ENCODE results near the gene TTC32. TPM values are rescaled to one million over a fixed set of nuclear protein-coding genes. Genes with fewer than 3 reads are reported as not detected.

The TTC32 gene
- total RNA-seq, 1 donor from 2014 or later: 27.9 TPM

GRCh38 chr2:19883486-19883885 is 18.3 kb downstream of the TTC32 start:
- H3K36me3 Mint-ChIP-seq: no peaks in the 10 kb centered on the region
- no peak overlapping the region for H2AFZ ChIP-seq (replicated peaks)
- H3K4me3 ChIP-seq: no peak overlapping the region
- H3K4me3 Mint-ChIP-seq: no peak overlapping the region
- no peaks in the 10 kb centered on the region for H4K20me1 ChIP-seq (ENCODE audit: low read depth)
- H3K79me2 ChIP-seq (ENCODE audit: low read depth): no peaks in the 10 kb centered on the region
- H3K27ac Mint-ChIP-seq: no peak overlapping the region
- TF ChIP-seq EZH2phosphoT487 (IDR thresholded peaks at IDR 0.05) (no peak), CTCF (IDR thresholded peaks at IDR 0.05) (no peak), EZH2 (IDR thresholded peaks at IDR 0.05) (no peak)
- peaks cover 4% of the 10 kb centered on the region for H3K4me1 Mint-ChIP-seq
- no peaks in the 10 kb centered on the region for H3K9me3 ChIP-seq (ENCODE audit: low read depth)
- H3K4me1 ChIP-seq: no peaks in the 10 kb centered on the region
- no peaks in the 10 kb centered on the region for H3F3A ChIP-seq (ENCODE audit: low read depth)
- H3K27me3 Mint-ChIP-seq (ENCODE audit: insufficient read depth, low read depth): peaks cover 11% of the 10 kb centered on the region
- H3K4me2 ChIP-seq: no peak overlapping the region
- H3K27ac ChIP-seq: no peak overlapping the region
- no peak for DNase-seq (ENCODE audit: low spot score)
- H3K36me3 ChIP-seq: no peaks in the 10 kb centered on the region
- H3K9ac ChIP-seq: no peak overlapping the region
- no peaks in the 10 kb centered on the region for H3K9me3 Mint-ChIP-seq
- no peaks in the 10 kb centered on the region for H3K27me3 ChIP-seq

GRCh38 chr2:19882286-19882685 is 19.5 kb downstream of the TTC32 start:
- Mint-ChIP-seq H3K9me3 (no peaks in the 10 kb centered on the region), H3K4me3 (no peak overlapping the region), H3K36me3 (no peaks in the 10 kb centered on the region), H3K4me1 (peaks cover 3% of the 10 kb centered on the region), H3K27ac (no peak overlapping the region), H3K27me3 (ENCODE audit: insufficient read depth, low read depth) (peaks cover 11% of the 10 kb centered on the region)
- H4K20me1 ChIP-seq (ENCODE audit: low read depth): no peaks in the 10 kb centered on the region
- no peak overlapping the region for H2AFZ ChIP-seq (replicated peaks)
- no peaks in the 10 kb centered on the region for H3K36me3 ChIP-seq
- DNase-seq (ENCODE audit: low spot score): no peak
- H3F3A ChIP-seq (ENCODE audit: low read depth): no peaks in the 10 kb centered on the region
- H3K4me3 ChIP-seq: no peak overlapping the region
- no peak overlapping the region for H3K27ac ChIP-seq
- no peaks in the 10 kb centered on the region for H3K9me3 ChIP-seq (ENCODE audit: low read depth)
- H3K4me2 ChIP-seq: no peak overlapping the region
- H3K79me2 ChIP-seq (ENCODE audit: low read depth): no peaks in the 10 kb centered on the region
- TF ChIP-seq EZH2phosphoT487 (IDR thresholded peaks at IDR 0.05) (no peak), CTCF (IDR thresholded peaks at IDR 0.05) (no peak), EZH2 (IDR thresholded peaks at IDR 0.05) (no peak)
- H3K4me1 ChIP-seq: no peaks in the 10 kb centered on the region
- no peaks in the 10 kb centered on the region for H3K27me3 ChIP-seq
- no peak overlapping the region for H3K9ac ChIP-seq

GRCh38 chr2:19881908-19882265 is 19.9 kb downstream of the TTC32 start:
- Histone ChIP-seq H3K9me3 (ENCODE audit: low read depth) (no peaks in the 10 kb centered on the region), H2AFZ (replicated peaks) (no peak overlapping the region), H3K27ac (no peak overlapping the region), H3K79me2 (ENCODE audit: low read depth) (no peaks in the 10 kb centered on the region), H3K4me3 (no peak overlapping the region), H3K9ac (no peak overlapping the region), H3K36me3 (no peaks in the 10 kb centered on the region), H3K4me1 (no peaks in the 10 kb centered on the region), H3F3A (ENCODE audit: low read depth) (no peaks in the 10 kb centered on the region), H3K27me3 (no peaks in the 10 kb centered on the region), H3K4me2 (no peak overlapping the region), H4K20me1 (ENCODE audit: low read depth) (no peaks in the 10 kb centered on the region)
- Mint-ChIP-seq H3K36me3 (no peaks in the 10 kb centered on the region), H3K4me3 (no peak overlapping the region), H3K27me3 (ENCODE audit: insufficient read depth, low read depth) (peaks cover 11% of the 10 kb centered on the region), H3K4me1 (peaks cover 3% of the 10 kb centered on the region), H3K9me3 (no peaks in the 10 kb centered on the region), H3K27ac (no peak overlapping the region)
- no peak for DNase-seq (ENCODE audit: low spot score)
- no peak for TF ChIP-seq EZH2 (IDR thresholded peaks at IDR 0.05)
- no peak for TF ChIP-seq CTCF (IDR thresholded peaks at IDR 0.05)
- TF ChIP-seq EZH2phosphoT487 (IDR thresholded peaks at IDR 0.05): no peak
